Loucy (cell line): ENCODE results near the gene CPEB4.
A peak's percentile ranks its signal among the peaks of the same experiment; 100 is the strongest.

Source experiments
- H2AFZ ChIP-seq: fragments of 200-600 bp; sonication (generic); 2 replicates; pipeline ENCODE4 v1.6.0; 2016; ENCODE audit warnings: antibody characterized with exemption, mild to moderate bottlenecking, low read length, moderate library complexity
- H3F3A ChIP-seq: fragments of 200-600 bp; 2 replicates; pipeline ENCODE4 v1.6.0; 2016; ENCODE audit warnings: antibody characterized with exemption, low read depth, mild to moderate bottlenecking
- H3K27me3 ChIP-seq: fragments of 200-600 bp; sonication (generic); 2 replicates; pipeline ENCODE4 v1.6.1; 2014; ENCODE audit warnings: low read length, mild to moderate bottlenecking; ENCODE audit not compliant: insufficient read depth, poor library complexity, severe bottlenecking
- H3K36me3 ChIP-seq: fragments of 200-600 bp; sonication (generic); 2 replicates; pipeline ENCODE4 v1.6.1; 2016; ENCODE audit warnings: low read length; ENCODE audit not compliant: insufficient read depth
- H3K4me1 ChIP-seq: fragments of 200-600 bp; sonication (generic); 2 replicates; pipeline ENCODE4 v1.5.1; 2014; ENCODE audit warnings: low read length, mild to moderate bottlenecking; ENCODE audit not compliant: insufficient read depth, poor library complexity, severe bottlenecking
- H3K4me2 ChIP-seq: fragments of 200-600 bp; sonication (generic); 2 replicates; pipeline ENCODE4 v1.6.0; 2014; ENCODE audit warnings: antibody characterized with exemption, low read length, low read depth, mild to moderate bottlenecking; ENCODE audit not compliant: poor library complexity, severe bottlenecking
- H3K4me3 ChIP-seq: fragments of 200-600 bp; sonication (generic); 2 replicates; pipeline ENCODE4 v1.5.1; 2014; ENCODE audit warnings: low read length, mild to moderate bottlenecking, mixed read lengths; ENCODE audit not compliant: poor library complexity, severe bottlenecking
- H3K79me2 ChIP-seq: fragments of 200-600 bp; sonication (generic); 2 replicates; pipeline ENCODE4 v1.6.1; 2014; ENCODE audit warnings: low read length; ENCODE audit not compliant: insufficient read depth
- H3K9ac ChIP-seq: fragments of 200-600 bp; sonication (generic); 2 replicates; pipeline ENCODE4 v1.6.0; 2014; ENCODE audit warnings: mild to moderate bottlenecking, low read depth, low read length, moderate library complexity; ENCODE audit not compliant: poor library complexity, severe bottlenecking
- H3K9me2 ChIP-seq: fragments of 200-600 bp; sonication (generic); replicated peaks from 2 replicates; pipeline ENCODE4 v1.6.1; 2016; ENCODE audit warnings: low read depth, low read length, mixed read lengths
- H3K9me3 ChIP-seq: fragments of 200-600 bp; sonication (generic); 2 replicates; pipeline ENCODE4 v1.6.1; 2014; ENCODE audit warnings: mild to moderate bottlenecking, antibody characterized with exemption, low read length, low read depth; ENCODE audit not compliant: insufficient read depth
- H4K20me1 ChIP-seq: fragments of 200-600 bp; sonication (generic); 2 replicates; pipeline ENCODE4 v1.6.0; 2014; ENCODE audit warnings: antibody characterized with exemption, low read length, mild to moderate bottlenecking; ENCODE audit not compliant: insufficient read depth, poor library complexity, severe bottlenecking
- CTCF ChIP-seq: fragments of 200-600 bp; sonication (generic); conservative IDR thresholded peaks from 2 replicates; pipeline ENCODE4 v1.5.1; 2014; ENCODE audit warnings: mild to moderate bottlenecking, antibody characterized with exemption, low read length
- EZH2phosphoT487 ChIP-seq: fragments of 200-600 bp; IDR thresholded peaks from 2 replicates; pipeline ENCODE4 v1.6.1; 2018; ENCODE audit warnings: antibody characterized with exemption, mild to moderate bottlenecking, moderate library complexity, borderline replicate concordance

CPEB4 gene

DNA sequence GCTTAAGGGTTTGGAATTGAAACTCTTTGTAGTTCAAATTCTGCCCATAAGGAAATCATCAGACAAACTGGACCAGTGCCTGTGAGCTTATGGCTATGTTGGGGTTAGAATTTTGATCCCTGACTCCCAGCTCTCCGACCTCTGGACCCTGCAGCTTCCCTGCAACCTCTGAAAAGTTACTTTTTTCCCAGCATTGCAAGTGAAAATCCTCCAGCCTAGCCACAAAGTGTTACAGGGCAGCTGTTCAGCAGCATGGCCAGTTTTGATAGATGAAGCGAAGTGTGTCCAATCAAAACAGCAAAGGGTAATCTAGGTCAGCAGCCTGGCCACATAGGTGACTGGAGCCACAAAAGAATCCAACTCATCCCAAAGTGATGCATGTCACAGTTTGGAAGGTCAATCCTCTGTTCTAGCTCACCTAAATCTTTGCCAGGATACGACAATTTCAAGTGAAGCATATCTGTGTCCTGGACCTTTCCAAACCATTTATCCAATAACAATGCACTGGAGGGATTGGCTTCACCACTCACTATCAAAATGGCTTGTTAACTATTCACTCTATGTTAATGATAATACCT is 4.7 kb upstream of the CPEB4 start:
- no peaks in the 10 kb centered on the region for H3K27me3 ChIP-seq
- H3K9ac ChIP-seq = no peak overlapping the region
- no peaks in the 10 kb centered on the region for H3F3A ChIP-seq
- H3K4me3 ChIP-seq = no peak overlapping the region
- no peaks in the 10 kb centered on the region for H3K9me3 ChIP-seq
- no peaks in the 10 kb centered on the region for H3K9me2 ChIP-seq
- no peaks in the 10 kb centered on the region for H4K20me1 ChIP-seq
- TF ChIP-seq EZH2phosphoT487 (no peak), CTCF (no peak)
- H3K36me3 ChIP-seq = no peaks in the 10 kb centered on the region
- no peaks in the 10 kb centered on the region for H3K79me2 ChIP-seq
- no peak overlapping the region for H3K4me2 ChIP-seq
- H3K4me1 ChIP-seq = peaks cover 23% of the 10 kb centered on the region
- H2AFZ ChIP-seq = no peak overlapping the region

- TF ChIP-seq EZH2phosphoT487 (no peak), CTCF (no peak)
- Histone ChIP-seq H3K9me2 (no peaks in the 10 kb centered on the region), H2AFZ (no peak overlapping the region)
Observed at GRCh38 chr5:173884402-173885053, 3.6 kb upstream of the CPEB4 start.

DNA sequence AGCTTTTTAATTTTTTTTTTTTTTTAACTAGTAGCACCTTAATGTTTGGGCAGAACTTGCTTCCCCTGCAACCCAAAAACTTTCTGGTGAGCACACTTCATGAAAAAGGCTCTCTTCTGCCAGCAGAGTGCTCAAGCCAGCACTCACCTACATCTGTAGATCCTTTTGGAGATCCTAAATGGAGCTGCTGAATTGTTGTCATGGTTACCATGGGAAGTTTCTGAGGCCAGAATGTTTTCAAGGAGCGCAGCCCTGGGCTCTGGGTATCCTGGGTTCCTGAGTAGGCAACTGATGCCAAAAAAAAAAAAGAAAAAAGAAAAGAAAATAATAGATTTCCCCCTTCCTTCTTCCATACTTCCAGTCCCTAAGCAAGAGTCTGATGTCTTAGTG is 3.1 kb upstream of the CPEB4 start:
- Histone ChIP-seq H3K4me3 (no peak overlapping the region), H4K20me1 (no peaks in the 10 kb centered on the region)

More at GRCh38 chr5:173884402-173885053, 3.6 kb upstream of the CPEB4 start:
- no peaks in the 10 kb centered on the region for H3K79me2 ChIP-seq
- H3K4me2 ChIP-seq = peak overlapping the region; percentile 30
- no peaks in the 10 kb centered on the region for H3K9me3 ChIP-seq
- no peaks in the 10 kb centered on the region for H4K20me1 ChIP-seq
- H3K36me3 ChIP-seq = no peaks in the 10 kb centered on the region
- peak overlapping the region; percentile 20 for H3K4me3 ChIP-seq
- H3K9ac ChIP-seq = no peak overlapping the region
- H3K27me3 ChIP-seq = no peaks in the 10 kb centered on the region
- no peaks in the 10 kb centered on the region for H3F3A ChIP-seq
- peaks cover 26% of the 10 kb centered on the region for H3K4me1 ChIP-seq

More for the DNA sequence above, 3.1 kb upstream of the CPEB4 start:
- Histone ChIP-seq H3K9me3 (no peaks in the 10 kb centered on the region), H3K79me2 (no peaks in the 10 kb centered on the region), H3K9ac (no peak overlapping the region), H3K27me3 (no peaks in the 10 kb centered on the region), H3F3A (no peaks in the 10 kb centered on the region), H3K4me2 (peak overlapping the region; percentile 30), H3K9me2 (no peaks in the 10 kb centered on the region), H3K36me3 (no peaks in the 10 kb centered on the region), H2AFZ (no peak overlapping the region), H3K4me1 (peaks cover 31% of the 10 kb centered on the region)
- TF ChIP-seq EZH2phosphoT487 (no peak), CTCF (no peak)
